ENCODE results near the gene ROPN1B. TPM values are rescaled to one million over a fixed set of nuclear protein-coding genes. Genes with fewer than 3 reads are reported as not detected.
"Not testable (repeated sequence)": the region's sequence is repeated elsewhere in the genome, so short reads cannot be mapped to it uniquely, and the experiment has no call there.

ROPN1B gene
- total RNA-seq, 4 donors from 2014 or later: 0.60 to 8.8 (median 6.9) TPM; not detected in 1

DNA sequence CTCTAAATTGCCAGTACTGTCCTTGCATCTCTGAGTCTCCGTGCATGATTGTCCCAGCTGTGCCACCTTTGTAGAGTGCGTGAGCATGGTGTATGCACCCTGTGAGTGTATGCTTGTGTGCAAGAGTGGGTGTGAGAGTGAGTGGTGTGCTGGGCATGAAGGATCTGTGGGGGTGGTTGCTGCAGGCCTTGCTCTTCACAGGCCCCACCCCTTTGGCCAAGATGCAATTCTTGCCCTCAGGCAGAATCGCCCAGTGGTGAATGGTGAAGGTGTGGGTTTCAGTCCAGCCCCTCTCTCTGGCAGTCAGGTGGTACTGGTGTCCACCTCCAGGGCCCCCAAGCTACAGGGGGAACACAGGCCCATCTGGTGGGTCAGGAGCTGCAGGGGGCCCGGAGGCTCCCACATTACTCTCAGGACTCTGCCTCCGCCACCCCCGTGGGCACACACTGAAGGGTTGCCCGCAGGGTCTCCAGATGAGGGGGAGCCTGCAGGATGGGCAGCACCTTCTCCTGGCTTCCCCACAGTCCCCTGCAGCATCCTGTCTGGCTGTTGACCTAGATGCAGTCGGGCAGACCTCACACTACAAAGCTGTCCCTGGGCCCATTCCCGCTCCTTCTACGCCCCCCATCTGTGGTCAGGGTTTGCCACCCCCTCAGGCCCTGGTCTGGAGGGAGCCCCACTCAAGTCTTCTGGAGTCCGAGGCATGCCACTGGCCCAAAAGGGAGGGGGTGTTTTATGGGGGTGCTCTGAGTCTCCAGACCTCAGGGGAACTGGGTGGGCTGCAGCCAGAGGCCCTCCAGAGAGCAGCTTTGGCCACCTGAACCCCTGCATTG, 8.3 kb upstream of the ROPN1B start:
- peaks cover 0 to 49% of the 10 kb centered on the region in 2 donors for H3K27me3 ChIP-seq
- no peak for TF ChIP-seq EP300 (IDR thresholded peaks at IDR 0.05)
- no peak for TF ChIP-seq CTCF (IDR thresholded peaks at IDR 0.05)
- no peak for TF ChIP-seq POLR2A (IDR thresholded peaks at IDR 0.05)
- no peak overlapping the region for H3K27ac ChIP-seq
- 75 to 86% methylated on average over 9 to 10 of the region's 11 CpGs for WGBS, 2 donors
- DNase-seq (ENCODE audit: low spot score in 2 of 2): no peak
- H3K4me3 ChIP-seq: no peak overlapping the region
- H3K4me1 ChIP-seq: peaks cover 0 to 5% (median 0%) of the 10 kb centered on the region in 4 donors
- H3K9me3 ChIP-seq: peaks cover 0 to 13% (median 0%) of the 10 kb centered on the region in 4 donors
- H3K36me3 ChIP-seq: no peaks in the 10 kb centered on the region

DNA sequence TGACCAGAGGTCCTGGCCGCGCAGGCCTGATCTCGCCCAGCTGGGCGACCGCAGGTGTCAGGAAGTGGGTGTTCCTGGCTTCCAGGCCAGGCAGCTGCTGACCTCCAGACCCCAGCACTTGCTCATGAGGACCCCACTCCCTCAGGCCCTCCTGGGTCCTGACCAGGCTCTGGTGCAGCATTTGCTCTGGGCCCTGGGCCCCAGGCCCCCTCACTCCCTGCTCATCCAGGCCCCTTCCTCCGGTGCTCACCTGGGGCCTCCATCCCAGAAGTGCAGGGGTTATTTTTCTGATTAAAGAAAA, 7.7 kb upstream of the ROPN1B start:
- DNase-seq (ENCODE audit: low spot score in 2 of 2): no peak
- Histone ChIP-seq H3K4me1 (peaks cover 0 to 5% (median 0%) of the 10 kb centered on the region in 4 donors), H3K27ac (no peak overlapping the region), H3K27me3 (peaks cover 0 to 49% of the 10 kb centered on the region in 2 donors), H3K36me3 (no peaks in the 10 kb centered on the region), H3K9me3 (peaks cover 0 to 13% (median 0%) of the 10 kb centered on the region in 4 donors), H3K4me3 (no peak overlapping the region)
- 41 to 69% methylated on average over 1 to 4 of the region's 6 CpGs for WGBS, 2 donors
- TF ChIP-seq EP300 (IDR thresholded peaks at IDR 0.05) (no peak), POLR2A (IDR thresholded peaks at IDR 0.05) (no peak), CTCF (IDR thresholded peaks at IDR 0.05) (no peak)

GRCh38 chr3:125963834-125964233, 5.1 kb upstream of the ROPN1B start:
- whole genome bisulfite sequencing, 2 donors: 32 to 60% methylated on average over 1 of the region's 1 CpG
- Histone ChIP-seq H3K27me3 (peaks cover 0 to 42% of the 10 kb centered on the region in 2 donors), H3K9me3 (peaks cover 0 to 10% (median 0%) of the 10 kb centered on the region in 4 donors)
- DNase-seq (ENCODE audit: low spot score in 2 of 2); H3K4me1 ChIP-seq; H3K36me3 ChIP-seq; H3K27ac ChIP-seq; H3K4me3 ChIP-seq: not testable (repeated sequence)

- WGBS, 2 donors: 90 to 92% methylated on average over 3 of the region's 3 CpGs
- no peak overlapping the region for H3K27ac ChIP-seq
- no peaks in the 10 kb centered on the region for H3K4me1 ChIP-seq
- H3K4me3 ChIP-seq: no peak overlapping the region
- DNase-seq (ENCODE audit: low spot score in 2 of 2): no peak
- TF ChIP-seq POLR2A (IDR thresholded peaks at IDR 0.05) (no peak), CTCF (IDR thresholded peaks at IDR 0.05) (no peak), EP300 (IDR thresholded peaks at IDR 0.05) (no peak)
- peaks cover 0 to 30% of the 10 kb centered on the region in 2 donors for H3K27me3 ChIP-seq
- peaks cover 0 to 10% (median 0%) of the 10 kb centered on the region in 4 donors for H3K9me3 ChIP-seq
- no peaks in the 10 kb centered on the region for H3K36me3 ChIP-seq
Measured at GRCh38 chr3:125965505-125965904, 3.5 kb upstream of the ROPN1B start.

- Histone ChIP-seq H3K9me3 (peaks cover 0 to 10% (median 0%) of the 10 kb centered on the region in 4 donors), H3K4me3 (no peak overlapping the region), H3K27me3 (peaks cover 0 to 33% of the 10 kb centered on the region in 2 donors), H3K27ac (no peak overlapping the region), H3K4me1 (peaks cover 0 to 5% (median 2%) of the 10 kb centered on the region in 4 donors), H3K36me3 (no peaks in the 10 kb centered on the region)
- TF ChIP-seq CTCF (IDR thresholded peaks at IDR 0.05) (no peak), EP300 (IDR thresholded peaks at IDR 0.05) (no peak), POLR2A (IDR thresholded peaks at IDR 0.05) (no peak)
- DNase-seq (ENCODE audit: low spot score in 2 of 2): no peak
Measured at GRCh38 chr3:125967156-125967555, 1.8 kb upstream of the ROPN1B start.

DNA sequence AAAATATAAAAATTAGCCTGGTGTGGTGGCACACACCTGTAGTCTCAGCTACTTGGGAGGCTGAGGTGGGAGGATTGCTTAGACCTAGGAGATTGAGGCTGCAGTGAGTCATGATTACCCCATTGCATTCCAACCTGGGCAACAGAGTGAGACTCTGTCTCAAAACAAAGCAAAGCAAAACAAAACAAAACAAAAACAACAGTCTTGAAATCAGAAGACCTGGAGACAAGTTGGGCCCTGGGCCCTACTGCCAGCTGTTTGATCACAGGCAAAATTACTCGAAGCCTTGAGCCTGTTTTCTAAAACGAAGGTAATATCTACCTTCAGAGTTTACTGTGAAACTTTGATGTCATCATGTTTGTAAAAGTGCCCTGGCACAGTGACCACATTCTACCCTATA, 857 bp upstream of the ROPN1B start:
- not testable (repeated sequence) for H3K4me1 ChIP-seq; DNase-seq (ENCODE audit: low spot score in 2 of 2); H3K4me3 ChIP-seq; H3K36me3 ChIP-seq; H3K27ac ChIP-seq
- peaks cover 0 to 10% (median 0%) of the 10 kb centered on the region in 4 donors for H3K9me3 ChIP-seq
- WGBS, 2 donors: 93 to 97% methylated on average over 2 of the region's 2 CpGs
- H3K27me3 ChIP-seq: peaks cover 0 to 30% of the 10 kb centered on the region in 2 donors
